Measurements from ENCODE around the gene ANO5. TPM values are rescaled to one million over a fixed set of nuclear protein-coding genes. Genes with fewer than 3 reads are reported as not detected.
A peak's percentile ranks its signal among the peaks of the same experiment; 100 is the strongest.

ANO5 gene
- total RNA-seq, 1 experiment from 2014 or later: not detected

DNA sequence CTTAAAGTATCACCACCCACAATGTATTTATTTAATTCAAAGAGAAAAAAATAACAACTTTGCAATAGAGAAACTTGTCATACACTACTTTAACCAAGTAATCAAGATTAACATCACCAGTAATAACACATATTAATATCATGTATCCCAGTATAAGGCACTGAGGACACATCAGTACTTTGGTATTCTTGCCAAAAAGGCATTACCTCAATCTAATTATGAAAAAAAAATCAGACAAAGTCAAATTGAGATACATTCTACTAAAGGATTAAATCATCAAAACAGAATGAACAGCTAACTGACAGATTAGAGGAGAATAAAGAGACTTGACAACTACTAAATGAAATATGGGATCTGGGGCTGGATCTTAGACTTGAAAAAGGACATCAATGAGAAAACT is 109.5 kb downstream of the ANO5 start:
- Histone ChIP-seq H3K4me2 (ENCODE audit: low read length) (no peak overlapping the region), H3K4me1 (ENCODE audit: insufficient read depth, low read length) (no peaks in the 10 kb centered on the region), H3K36me3 (ENCODE audit: low read depth, low read length) (no peaks in the 10 kb centered on the region), H3K9me2 (replicated peaks; ENCODE audit: low read length) (no peaks in the 10 kb centered on the region), H4K20me1 (ENCODE audit: low read length) (no peaks in the 10 kb centered on the region), H3K9ac (ENCODE audit: low read length) (no peak overlapping the region), H3F3A (ENCODE audit: low read length, unreplicated experiment) (no peaks in the 10 kb centered on the region), H3K4me3 (ENCODE audit: low read length) (no peak overlapping the region), H3K9me3 (ENCODE audit: low read length) (no peaks in the 10 kb centered on the region), H3K79me2 (ENCODE audit: low read length) (no peaks in the 10 kb centered on the region), H3K27me3 (ENCODE audit: low read length) (0 out of 2 replicates have a peak, but pooled peaks cover 3% of the 10 kb centered on the region), H2AFZ (ENCODE audit: low read length) (no peak overlapping the region), H3K27ac (ENCODE audit: low read length) (no peak overlapping the region)
- TF ChIP-seq EZH2phosphoT487 (IDR thresholded peaks at IDR 0.05; ENCODE audit: borderline replicate concordance, low read length): no peak
- TF ChIP-seq CTCF (conservative IDR thresholded peaks at IDR 0.05; ENCODE audit: low read depth, low read length): no peak
- TF ChIP-seq EZH2 (IDR thresholded peaks at IDR 0.05; ENCODE audit: low read length, unreplicated experiment): no peak
- no peak for ATAC-seq
- no TSS peak for BruUV-seq (replicated peaks)
- intact Hi-C loops (cut with micrococcal nuclease): no loop called here
- ChIA-PET POLR2A (ENCODE audit: unreplicated experiment) (no interaction called here), CTCF (no interaction called here)
- no peak for DNase-seq

DNA sequence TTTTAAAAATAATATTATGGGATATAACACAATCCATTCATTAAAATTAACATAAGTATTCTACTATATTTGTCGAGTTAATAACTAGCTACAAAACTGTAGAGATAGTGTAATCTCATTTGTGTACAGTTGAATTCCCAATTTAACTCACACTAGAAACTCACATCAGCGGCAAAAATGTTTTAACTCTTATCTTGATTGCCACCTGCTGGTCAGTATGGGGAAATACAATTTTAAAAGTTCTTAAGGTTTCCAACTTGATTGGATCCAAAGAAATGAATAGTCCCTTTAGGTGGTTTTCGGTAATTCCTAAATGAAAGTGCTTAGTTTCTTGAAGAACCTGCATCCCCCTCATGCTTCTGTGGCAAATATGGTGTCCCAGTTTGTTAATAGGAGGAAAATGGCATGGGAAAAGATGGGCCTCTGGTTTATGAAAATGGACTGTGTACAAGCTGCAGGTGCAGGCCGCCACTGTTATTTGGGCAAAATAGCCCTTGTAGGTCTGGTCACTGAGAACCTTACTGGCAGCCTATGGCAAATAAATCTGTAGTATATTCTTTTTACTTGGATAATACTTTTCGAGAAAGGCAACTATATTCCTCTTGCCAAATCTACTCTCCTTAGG is 111.6 kb downstream of the ANO5 start:
- DNase-seq: peak; percentile 37
- no peak overlapping the region for H3K4me3 ChIP-seq (ENCODE audit: low read length)
- H3K79me2 ChIP-seq (ENCODE audit: low read length): no peaks in the 10 kb centered on the region
- H3K4me2 ChIP-seq (ENCODE audit: low read length): no peak overlapping the region
- no peak overlapping the region for H3K9ac ChIP-seq (ENCODE audit: low read length)
- H3K27ac ChIP-seq (ENCODE audit: low read length): no peak overlapping the region
- ChIA-PET POLR2A (ENCODE audit: unreplicated experiment) (no interaction called here), CTCF (interaction anchor here (0.5 to 0.6 kb wide), 2 partner anchors 59 to 135 kb away, joined by 3 read pairs; no protein-coding TSS in a partner anchor)
- H3K4me1 ChIP-seq (ENCODE audit: insufficient read depth, low read length): no peaks in the 10 kb centered on the region
- intact Hi-C loops (cut with micrococcal nuclease): loop anchor here (1.0 kb wide), 2 partner anchors 59 to 135 kb away; no protein-coding TSS in a partner anchor
- ATAC-seq: no peak; the same call in 1 of the 2 replicates
- H3K36me3 ChIP-seq (ENCODE audit: low read depth, low read length): no peaks in the 10 kb centered on the region
- 0 out of 2 replicates have a peak, but pooled peaks cover 3% of the 10 kb centered on the region for H3K27me3 ChIP-seq (ENCODE audit: low read length)
- no TSS peak for BruUV-seq (replicated peaks)
- TF ChIP-seq EZH2phosphoT487 (IDR thresholded peaks at IDR 0.05; ENCODE audit: borderline replicate concordance, low read length): no peak
- TF ChIP-seq CTCF (conservative IDR thresholded peaks at IDR 0.05; ENCODE audit: low read depth, low read length): peak; percentile 67
- no peak for TF ChIP-seq EZH2 (IDR thresholded peaks at IDR 0.05; ENCODE audit: low read length, unreplicated experiment)
- H2AFZ ChIP-seq (ENCODE audit: low read length): no peak overlapping the region
- H4K20me1 ChIP-seq (ENCODE audit: low read length): no peaks in the 10 kb centered on the region
- H3K9me2 ChIP-seq (replicated peaks; ENCODE audit: low read length): no peaks in the 10 kb centered on the region
- H3F3A ChIP-seq (ENCODE audit: low read length, unreplicated experiment): no peaks in the 10 kb centered on the region
- H3K9me3 ChIP-seq (ENCODE audit: low read length): no peaks in the 10 kb centered on the region

DNA sequence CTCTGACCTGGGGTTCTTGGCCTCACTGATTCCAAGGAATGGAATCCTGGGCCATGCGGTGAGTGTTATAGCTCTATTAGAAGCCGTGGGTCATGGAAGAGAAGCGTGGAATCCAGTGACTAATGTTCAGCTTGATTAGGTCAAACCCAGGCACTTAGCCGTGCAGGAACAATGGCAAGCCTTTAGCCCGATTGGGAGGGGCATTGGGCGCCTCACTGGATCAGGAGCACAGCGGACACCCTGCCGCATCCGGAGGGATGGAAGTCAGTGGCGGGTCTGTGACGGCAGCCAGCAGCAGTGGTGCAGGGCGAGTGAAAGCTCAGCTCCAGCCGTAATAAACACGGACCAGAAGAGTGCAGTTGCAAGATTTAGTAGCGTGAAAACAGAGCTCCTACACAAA is 124.8 kb downstream of the ANO5 start:
- no peak overlapping the region for H3K4me2 ChIP-seq (ENCODE audit: low read length)
- H3K9me2 ChIP-seq (replicated peaks; ENCODE audit: low read length): no peaks in the 10 kb centered on the region
- no peaks in the 10 kb centered on the region for H3F3A ChIP-seq (ENCODE audit: low read length, unreplicated experiment)
- DNase-seq (no peak), ATAC-seq (no peak)
- ChIA-PET POLR2A (ENCODE audit: unreplicated experiment) (no interaction called here), CTCF (no interaction called here)
- intact Hi-C loops (cut with micrococcal nuclease): no loop called here
- H3K9ac ChIP-seq (ENCODE audit: low read length): no peak overlapping the region
- no peak overlapping the region for H3K4me3 ChIP-seq (ENCODE audit: low read length)
- no peaks in the 10 kb centered on the region for H4K20me1 ChIP-seq (ENCODE audit: low read length)
- peaks cover 32% of the 10 kb centered on the region for H3K27me3 ChIP-seq (ENCODE audit: low read length)
- H3K27ac ChIP-seq (ENCODE audit: low read length): no peak overlapping the region
- H2AFZ ChIP-seq (ENCODE audit: low read length): no peak overlapping the region
- no peaks in the 10 kb centered on the region for H3K79me2 ChIP-seq (ENCODE audit: low read length)
- no peaks in the 10 kb centered on the region for H3K9me3 ChIP-seq (ENCODE audit: low read length)
- H3K4me1 ChIP-seq (ENCODE audit: insufficient read depth, low read length): no peaks in the 10 kb centered on the region
- no TSS peak for BruUV-seq (replicated peaks)
- no peaks in the 10 kb centered on the region for H3K36me3 ChIP-seq (ENCODE audit: low read depth, low read length)
- no peak for TF ChIP-seq CTCF (conservative IDR thresholded peaks at IDR 0.05; ENCODE audit: low read depth, low read length)
- no peak for TF ChIP-seq EZH2 (IDR thresholded peaks at IDR 0.05; ENCODE audit: low read length, unreplicated experiment)
- TF ChIP-seq EZH2phosphoT487 (IDR thresholded peaks at IDR 0.05; ENCODE audit: borderline replicate concordance, low read length): no peak

Measured in PC-3 (cell line).